GM21529 (cell line): ENCODE measurements around the gene KBTBD13.
"Not testable (repeated sequence)": the region's sequence is repeated elsewhere in the genome, so short reads cannot be mapped to it uniquely, and the experiment has no call there.

Experiments
- ATAC-seq: cut with Tn5 transposase; IDR thresholded peaks from one replicate; pipeline ENCODE4 v1.9.1; 2021; ENCODE audit not compliant: unreplicated experiment

KBTBD13 gene

GRCh38 chr15:65087873-65088642 is 11.5 kb downstream of the KBTBD13 start:
- ATAC-seq: no peak

GRCh38 chr15:65088643-65089021 is 12.1 kb downstream of the KBTBD13 start:
- no peak for ATAC-seq

GRCh38 chr15:65089206-65089824 is 12.8 kb downstream of the KBTBD13 start:
- no peak for ATAC-seq

- no peak for ATAC-seq
These were observed 15.6 kb downstream of the KBTBD13 start for GRCh38 chr15:65091946-65092770.

- no peak for ATAC-seq
These were observed 16.6 kb downstream of the KBTBD13 start for GRCh38 chr15:65092911-65093792.

GRCh38 chr15:65093793-65094170 is 17.2 kb downstream of the KBTBD13 start:
- ATAC-seq: not testable (repeated sequence)

- ATAC-seq: no peak
These were observed 17.9 kb downstream of the KBTBD13 start for GRCh38 chr15:65094294-65094995.

GRCh38 chr15:65095011-65095746 is 18.6 kb downstream of the KBTBD13 start:
- no peak for ATAC-seq

- no peak for ATAC-seq
These were observed 19.2 kb downstream of the KBTBD13 start for GRCh38 chr15:65095747-65096104.

- ATAC-seq: no peak
These were observed 20.2 kb downstream of the KBTBD13 start for GRCh38 chr15:65096481-65097385.

- no peak for ATAC-seq
These were observed 21.2 kb downstream of the KBTBD13 start for GRCh38 chr15:65097651-65098263.

- ATAC-seq: no peak
These were observed 22.8 kb downstream of the KBTBD13 start for GRCh38 chr15:65099336-65099735.

- ATAC-seq: not testable (repeated sequence)
These were observed 23.3 kb downstream of the KBTBD13 start for GRCh38 chr15:65099801-65100200.

GRCh38 chr15:65100442-65100841 is 23.9 kb downstream of the KBTBD13 start:
- no peak for ATAC-seq

- ATAC-seq: no peak
These were observed 24.9 kb downstream of the KBTBD13 start for GRCh38 chr15:65101411-65101890.

GRCh38 chr15:65101891-65102708 is 25.6 kb downstream of the KBTBD13 start:
- ATAC-seq: no peak

- ATAC-seq: no peak
These were observed 26.4 kb downstream of the KBTBD13 start for GRCh38 chr15:65102912-65103311.
